PFSK-1 (cell line): ENCODE results near the gene CACNA1D. TPM values are rescaled to one million over a fixed set of nuclear protein-coding genes. Genes with fewer than 3 reads are reported as not detected.

Experiments
- FOXP2 ChIP-seq: optimal IDR thresholded peaks from 2 replicates; pipeline ENCODE3; 2011; ENCODE audit warnings: borderline replicate concordance, control low read depth, inconsistent platforms; ENCODE audit not compliant: insufficient read depth; ENCODE audit errors: extremely low read length, extremely low read depth
- POLR2AphosphoS5 ChIP-seq: IDR thresholded peaks from 2 replicates; pipeline ENCODE4 v1.6.1; 2012; ENCODE audit warnings: low read depth, mild to moderate bottlenecking, control low read depth, low read length, moderate library complexity
- SIN3A ChIP-seq: IDR thresholded peaks from 2 replicates; pipeline ENCODE4 v1.6.1; 2012; ENCODE audit warnings: mild to moderate bottlenecking, low read length, moderate library complexity, borderline replicate concordance; ENCODE audit not compliant: insufficient read depth
- TAF1 ChIP-seq: IDR thresholded peaks from 2 replicates; pipeline ENCODE4 v1.6.1; 2012; ENCODE audit warnings: low read length, control low read depth, borderline replicate concordance; ENCODE audit not compliant: insufficient read depth
- polyA plus RNA-seq: library from polyadenylated mRNA; unstranded; fragments of >200 nt; gene quantifications from one replicate; pipeline ENCODE4 v1.2.1, GENCODE V29; 2012; ENCODE audit warnings: low read depth, missing spikeins; ENCODE audit not compliant: insufficient read length
- TF ChIP-seq, protein P1 (sequence below), 2 experiments: IDR thresholded peaks; 2 replicates each; pipeline versions ENCODE4 v1.6.1 to v1.8.0; 2011 to 2012; ENCODE audit warnings: low read depth in 2 of 2, low read length in 2 of 2, control low read depth in 1 of 2, inconsistent platforms in 1 of 2, mild to moderate bottlenecking in 1 of 2, moderate library complexity in 1 of 2; ENCODE audit not compliant: insufficient read depth in 1 of 2

The CACNA1D gene
- polyA plus RNA-seq: not detected

DNA sequence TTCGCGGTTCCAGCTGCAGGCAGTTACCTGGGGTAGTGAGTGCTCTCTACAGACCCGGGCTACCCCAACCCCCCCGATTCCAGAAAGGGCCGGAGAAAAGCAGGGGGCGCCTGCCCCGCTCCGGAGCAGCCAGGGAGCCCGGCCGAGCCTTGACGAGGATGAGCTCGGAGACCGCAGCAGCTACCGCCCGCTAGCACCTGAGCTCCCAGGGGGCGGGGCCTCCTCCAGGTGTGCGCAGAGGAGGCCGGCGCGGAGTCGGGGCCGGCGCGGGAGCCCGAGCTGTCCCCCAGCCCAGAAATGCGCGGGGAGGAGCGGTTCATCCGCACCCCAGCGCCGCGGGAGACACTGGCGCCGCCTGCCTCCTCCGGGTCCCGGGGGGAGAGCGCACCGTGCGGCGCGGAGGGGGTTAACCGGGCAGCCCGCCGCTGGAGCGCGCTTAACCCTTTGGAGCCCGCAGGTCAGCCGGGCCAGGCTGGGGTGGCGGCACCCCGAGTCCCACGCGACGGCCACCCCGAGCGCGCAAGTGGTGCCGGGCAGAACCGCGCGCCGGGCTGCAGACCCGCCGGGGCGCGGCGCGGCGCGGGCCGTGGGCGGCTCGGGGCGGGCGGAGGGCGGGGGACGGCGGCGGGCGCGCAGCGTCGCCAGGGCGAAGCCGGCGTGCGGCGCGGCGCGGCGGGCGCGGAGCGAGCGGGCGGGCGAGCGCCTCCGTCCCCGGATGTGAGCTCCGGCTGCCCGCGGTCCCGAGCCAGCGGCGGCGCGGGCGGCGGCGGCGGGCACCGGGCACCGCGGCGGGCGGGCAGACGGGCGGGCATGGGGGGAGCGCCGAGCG, at the start of gene CACNA1D:
TSS of gene CACNA1D (plus strand) at position 649 of the 829 bp plus-strand sequence. CDS start 556 bp downstream, outside the sequence.
- TF ChIP-seq FOXP2: no peak
- TF ChIP-seq TAF1: no peak
- TF ChIP-seq POLR2AphosphoS5: no peak
- no peak for TF ChIP-seq SIN3A
- TF ChIP-seq, protein P1, sequence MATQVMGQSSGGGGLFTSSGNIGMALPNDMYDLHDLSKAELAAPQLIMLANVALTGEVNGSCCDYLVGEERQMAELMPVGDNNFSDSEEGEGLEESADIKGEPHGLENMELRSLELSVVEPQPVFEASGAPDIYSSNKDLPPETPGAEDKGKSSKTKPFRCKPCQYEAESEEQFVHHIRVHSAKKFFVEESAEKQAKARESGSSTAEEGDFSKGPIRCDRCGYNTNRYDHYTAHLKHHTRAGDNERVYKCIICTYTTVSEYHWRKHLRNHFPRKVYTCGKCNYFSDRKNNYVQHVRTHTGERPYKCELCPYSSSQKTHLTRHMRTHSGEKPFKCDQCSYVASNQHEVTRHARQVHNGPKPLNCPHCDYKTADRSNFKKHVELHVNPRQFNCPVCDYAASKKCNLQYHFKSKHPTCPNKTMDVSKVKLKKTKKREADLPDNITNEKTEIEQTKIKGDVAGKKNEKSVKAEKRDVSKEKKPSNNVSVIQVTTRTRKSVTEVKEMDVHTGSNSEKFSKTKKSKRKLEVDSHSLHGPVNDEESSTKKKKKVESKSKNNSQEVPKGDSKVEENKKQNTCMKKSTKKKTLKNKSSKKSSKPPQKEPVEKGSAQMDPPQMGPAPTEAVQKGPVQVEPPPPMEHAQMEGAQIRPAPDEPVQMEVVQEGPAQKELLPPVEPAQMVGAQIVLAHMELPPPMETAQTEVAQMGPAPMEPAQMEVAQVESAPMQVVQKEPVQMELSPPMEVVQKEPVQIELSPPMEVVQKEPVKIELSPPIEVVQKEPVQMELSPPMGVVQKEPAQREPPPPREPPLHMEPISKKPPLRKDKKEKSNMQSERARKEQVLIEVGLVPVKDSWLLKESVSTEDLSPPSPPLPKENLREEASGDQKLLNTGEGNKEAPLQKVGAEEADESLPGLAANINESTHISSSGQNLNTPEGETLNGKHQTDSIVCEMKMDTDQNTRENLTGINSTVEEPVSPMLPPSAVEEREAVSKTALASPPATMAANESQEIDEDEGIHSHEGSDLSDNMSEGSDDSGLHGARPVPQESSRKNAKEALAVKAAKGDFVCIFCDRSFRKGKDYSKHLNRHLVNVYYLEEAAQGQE (IDR thresholded peaks at IDR 0.05; ENCODE audit: insufficient read depth in 1 of 2, low read depth in 2 of 2, low read length in 2 of 2): no peak

DNA sequence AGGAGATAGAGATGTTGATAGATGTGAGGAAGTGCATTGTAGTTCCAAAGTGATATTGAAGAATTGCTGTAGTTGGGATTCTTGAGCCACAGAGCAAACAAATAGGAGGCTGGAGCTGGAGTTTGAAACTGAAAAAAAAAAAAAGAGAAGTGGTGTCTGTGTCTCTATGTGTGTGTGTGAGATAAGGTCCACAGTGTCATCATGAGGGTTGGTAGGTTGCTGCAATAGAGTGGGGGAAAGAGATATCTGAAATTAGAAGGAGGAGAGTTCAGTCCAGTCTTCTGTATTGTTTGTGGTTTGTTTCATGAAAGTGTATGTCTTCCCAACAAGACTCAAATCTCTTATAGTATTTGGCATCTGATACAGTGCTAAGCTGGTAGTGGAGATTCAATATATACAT, 37.3 kb upstream of the CACNA1D start:
- TF ChIP-seq FOXP2: no peak
- no peak for TF ChIP-seq TAF1
- no peak for TF ChIP-seq SIN3A
- TF ChIP-seq POLR2AphosphoS5: no peak
- TF ChIP-seq, protein P1 (IDR thresholded peaks at IDR 0.05; ENCODE audit: insufficient read depth in 1 of 2, low read depth in 2 of 2, low read length in 2 of 2): no peak

DNA sequence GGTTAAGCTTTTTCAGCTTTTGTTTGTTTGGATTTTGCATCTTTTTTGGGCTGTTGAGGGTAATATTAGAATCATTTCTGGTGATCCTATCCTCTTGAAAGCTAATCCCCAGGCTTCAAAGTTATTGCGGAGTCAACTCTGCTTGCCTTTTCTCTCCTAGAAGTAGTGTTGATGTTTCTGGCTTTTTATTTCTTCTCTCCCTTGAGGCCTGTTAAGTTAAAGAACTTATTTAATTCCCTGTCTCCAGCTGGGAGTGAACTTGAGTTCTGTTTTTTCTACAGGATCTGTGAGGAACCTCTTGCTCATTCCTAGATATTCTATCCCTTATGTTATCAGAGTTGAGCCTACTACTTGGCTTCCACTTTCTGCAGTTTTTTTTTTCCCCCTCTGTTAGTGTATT, 34.1 kb upstream of the CACNA1D start:
- TF ChIP-seq, protein P1 (IDR thresholded peaks at IDR 0.05; ENCODE audit: insufficient read depth in 1 of 2, low read depth in 2 of 2, low read length in 2 of 2): no peak
- no peak for TF ChIP-seq FOXP2
- TF ChIP-seq POLR2AphosphoS5: no peak
- no peak for TF ChIP-seq TAF1
- TF ChIP-seq SIN3A: no peak

DNA sequence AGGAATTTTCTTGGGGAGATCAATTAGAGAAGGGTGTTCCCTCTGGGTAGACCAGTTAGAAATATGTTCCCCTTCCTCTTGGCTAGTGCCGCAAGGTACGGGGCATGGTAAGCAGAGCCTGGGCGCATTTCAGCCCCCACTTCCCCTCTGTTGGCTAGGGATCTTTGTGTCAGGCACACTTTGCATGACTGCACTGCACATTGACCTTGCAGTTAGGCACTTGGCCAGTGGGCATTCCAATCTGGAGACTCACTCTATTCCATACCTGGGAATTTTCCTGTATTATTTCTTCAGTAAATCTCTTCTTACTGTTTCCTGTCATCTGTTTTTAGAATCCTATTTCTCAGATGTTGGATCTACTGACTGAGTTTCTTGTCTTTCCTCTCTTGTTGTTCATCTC, 30.0 kb upstream of the CACNA1D start:
- no peak for TF ChIP-seq FOXP2
- TF ChIP-seq POLR2AphosphoS5: no peak
- TF ChIP-seq SIN3A: no peak
- TF ChIP-seq, protein P1 (IDR thresholded peaks at IDR 0.05; ENCODE audit: insufficient read depth in 1 of 2, low read depth in 2 of 2, low read length in 2 of 2): no peak
- no peak for TF ChIP-seq TAF1
